Smooth muscle cell of the coronary artery (primary cell): Measurements from ENCODE around the gene ANKDD1B. TPM values are rescaled to one million over a fixed set of nuclear protein-coding genes. Genes with fewer than 3 reads are reported as not detected.

Source experiments
- total RNA-seq: library from RNA; depleted of rRNA; stranded (reverse); fragments of >200 nt; gene quantifications from 2 replicates; pipeline ENCODE4 v1.2.3, GENCODE V29; 2014; ENCODE audit warnings: low replicate concordance

Gene ANKDD1B
- 0.23 and 0.30 TPM in 2 replicates for total RNA-seq

DNA sequence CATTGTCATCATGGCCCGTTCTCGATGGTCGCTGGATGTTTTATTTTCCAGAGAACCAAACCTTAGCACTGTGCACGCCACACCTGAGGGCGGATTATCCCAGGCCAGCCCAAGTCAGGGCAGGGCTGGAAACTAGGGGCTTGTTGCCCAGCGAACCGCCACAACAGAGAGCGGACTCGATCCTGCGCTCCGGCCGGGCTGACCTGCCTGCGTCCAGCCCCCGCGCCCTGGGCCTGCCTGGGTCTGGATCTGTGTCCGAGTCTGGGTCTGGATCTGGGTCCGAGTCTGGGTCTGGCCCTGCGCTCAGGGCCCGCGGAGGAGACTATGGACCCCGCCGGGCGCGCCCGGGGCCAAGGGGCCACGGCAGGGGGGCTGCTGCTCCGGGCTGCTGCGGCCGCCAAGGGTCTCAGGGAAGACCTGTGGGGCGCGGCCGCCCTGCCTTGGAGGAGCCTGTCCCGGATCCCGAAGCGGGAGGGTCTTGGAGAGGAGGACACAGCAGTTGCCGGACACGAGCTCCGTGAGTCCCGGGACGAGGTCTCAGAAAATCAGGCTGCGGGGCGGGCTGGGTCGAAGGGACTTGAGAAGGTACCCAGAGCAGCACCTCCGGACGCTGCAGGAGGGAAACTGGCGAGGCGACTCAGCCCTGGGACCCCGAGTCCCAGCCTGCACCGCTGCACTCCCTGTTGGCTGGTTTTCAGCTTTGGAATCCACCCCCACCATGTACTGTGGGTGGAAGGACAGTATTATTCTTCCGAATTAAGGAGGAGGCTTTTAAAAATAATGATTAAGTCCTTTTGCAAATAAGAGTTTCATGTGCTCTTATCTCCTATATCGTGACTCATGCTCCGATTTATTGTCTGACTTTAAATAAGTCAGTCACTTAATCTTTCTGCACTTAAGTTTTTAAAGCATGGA, at the start of gene ANKDD1B:
TSS of gene ANKDD1B (plus strand) at position 143 of the 915 bp plus-strand sequence. CDS start at position 325, 182 bp downstream.

DNA sequence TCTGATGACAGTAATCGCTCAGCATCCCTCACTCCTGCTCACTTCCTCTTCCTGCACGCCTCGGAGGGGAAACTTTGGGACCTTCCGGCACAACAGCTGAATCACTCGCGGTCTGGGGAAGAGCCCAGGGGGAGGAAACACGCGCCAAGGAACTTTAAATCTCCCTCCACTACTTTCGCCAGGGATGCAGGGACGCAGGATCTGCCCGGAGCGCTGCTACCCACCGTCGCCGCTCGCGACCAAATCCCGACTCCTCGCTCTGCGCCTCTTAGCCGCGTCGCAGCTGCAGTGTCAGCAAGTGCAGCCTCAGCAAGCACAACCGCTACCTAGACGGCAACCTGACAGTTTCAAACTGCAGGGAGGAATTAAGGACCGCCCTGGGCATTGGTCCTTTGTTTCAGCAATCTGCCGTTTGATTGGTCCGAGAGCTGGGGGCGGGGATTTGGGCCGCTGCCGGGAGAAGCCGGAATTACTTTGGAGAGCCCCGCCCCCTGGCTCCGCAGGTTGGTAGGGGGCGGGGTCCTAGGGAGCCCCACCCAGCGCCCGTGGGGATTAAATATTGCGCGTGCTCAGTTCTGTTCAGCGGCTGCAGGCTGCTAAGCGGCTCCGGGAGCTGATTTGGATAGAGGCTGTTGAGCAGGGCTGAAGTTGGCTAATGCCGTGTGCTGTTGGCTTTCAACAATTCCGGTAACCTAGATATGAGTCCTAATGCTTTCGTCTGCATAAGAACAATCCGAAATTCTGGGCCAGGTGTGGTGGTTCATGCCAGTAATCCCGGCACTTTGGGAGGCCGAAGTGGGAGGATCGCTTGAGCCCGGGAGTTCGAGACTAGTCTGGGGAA, 106.0 kb downstream of the ANKDD1B start, which contains the start of gene POC5:
TSS of gene POC5 (minus strand) at position 356 of the 841 bp plus-strand sequence. CDS start 4,500 bp downstream, outside the sequence.

Other genes with a start within 250 kb of the ANKDD1B start
- 11.5 and 47.7 TPM in 2 replicates for gene CERT1, start 99.8 kb upstream of the ANKDD1B start, total RNA-seq
- gene POLK, start 99.6 kb upstream of the ANKDD1B start, total RNA-seq, result 20.8 and 26.1 TPM in 2 replicates
- gene POC5, start 106.0 kb downstream of the ANKDD1B start, total RNA-seq, result 5.8 and 10.6 TPM in 2 replicates